NB4 (cell line): ENCODE results near the gene SORBS1.

ENCODE experiments used
- CTCF ChIP-seq: IDR thresholded peaks from one replicate; pipeline ENCODE4 v1.5.1; 2012; ENCODE audit warnings: low read depth, low read length
- POLR2A ChIP-seq: IDR thresholded peaks from 2 replicates; pipeline ENCODE4 v1.6.1; 2011; ENCODE audit warnings: mild to moderate bottlenecking; ENCODE audit not compliant: insufficient read length; ENCODE audit errors: extremely low read depth

- no peak for TF ChIP-seq CTCF
- no peak for TF ChIP-seq POLR2A
Observed at GRCh38 chr10:95543459-95543858, 17.7 kb downstream of the SORBS1 start.
